HPDE6-E6E7 (cell line): ENCODE measurements around the gene COL4A2.
"Not testable (repeated sequence)": the region's sequence is repeated elsewhere in the genome, so short reads cannot be mapped to it uniquely, and the experiment has no call there.

Source experiments
- DNase-seq: peaks from one replicate; pipeline ENCODE4 v3.0.0; 2011; ENCODE audit warnings: missing footprints; ENCODE audit errors: extremely low spot score

COL4A2 gene

DNA sequence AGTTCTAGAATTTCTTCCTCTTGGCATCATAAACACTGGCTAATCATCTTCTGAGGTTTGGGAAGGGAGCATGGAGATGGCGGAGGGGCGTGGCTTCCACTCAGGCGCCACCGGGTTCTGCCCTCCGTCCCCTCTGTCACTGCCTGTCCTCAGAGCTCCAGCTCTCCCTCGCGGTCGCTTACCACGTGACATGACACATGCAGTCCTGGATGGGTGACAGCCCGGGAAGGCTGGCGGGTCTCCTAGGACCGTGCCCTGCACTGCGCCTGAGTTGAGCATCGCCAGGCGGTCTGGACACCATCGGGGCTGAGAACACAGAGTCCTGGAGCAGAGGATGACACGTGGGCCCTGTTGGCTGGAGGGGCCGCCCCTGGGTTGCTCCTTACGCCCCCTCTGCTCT is 131.1 kb downstream of the COL4A2 start:
- no peak for DNase-seq

DNA sequence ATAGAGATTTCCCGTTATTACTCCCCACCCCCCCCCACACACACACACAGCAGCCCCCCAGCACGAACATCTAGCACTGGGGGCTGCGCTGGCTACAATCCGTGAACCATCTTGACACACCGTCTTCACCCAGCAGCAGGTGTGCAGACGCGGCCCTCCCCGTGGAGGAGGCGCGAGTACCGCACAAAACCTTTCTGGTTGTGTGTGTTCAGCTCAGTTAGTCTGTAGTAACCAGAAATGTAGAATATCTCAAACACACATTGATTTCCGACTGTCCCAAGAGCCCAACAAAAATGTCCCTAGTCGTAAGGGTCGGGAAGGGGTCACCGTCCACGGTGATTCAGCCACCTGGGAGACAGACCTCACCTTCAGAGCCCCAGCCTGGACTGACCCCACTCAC is 131.7 kb downstream of the COL4A2 start:
- no peak for DNase-seq

DNA sequence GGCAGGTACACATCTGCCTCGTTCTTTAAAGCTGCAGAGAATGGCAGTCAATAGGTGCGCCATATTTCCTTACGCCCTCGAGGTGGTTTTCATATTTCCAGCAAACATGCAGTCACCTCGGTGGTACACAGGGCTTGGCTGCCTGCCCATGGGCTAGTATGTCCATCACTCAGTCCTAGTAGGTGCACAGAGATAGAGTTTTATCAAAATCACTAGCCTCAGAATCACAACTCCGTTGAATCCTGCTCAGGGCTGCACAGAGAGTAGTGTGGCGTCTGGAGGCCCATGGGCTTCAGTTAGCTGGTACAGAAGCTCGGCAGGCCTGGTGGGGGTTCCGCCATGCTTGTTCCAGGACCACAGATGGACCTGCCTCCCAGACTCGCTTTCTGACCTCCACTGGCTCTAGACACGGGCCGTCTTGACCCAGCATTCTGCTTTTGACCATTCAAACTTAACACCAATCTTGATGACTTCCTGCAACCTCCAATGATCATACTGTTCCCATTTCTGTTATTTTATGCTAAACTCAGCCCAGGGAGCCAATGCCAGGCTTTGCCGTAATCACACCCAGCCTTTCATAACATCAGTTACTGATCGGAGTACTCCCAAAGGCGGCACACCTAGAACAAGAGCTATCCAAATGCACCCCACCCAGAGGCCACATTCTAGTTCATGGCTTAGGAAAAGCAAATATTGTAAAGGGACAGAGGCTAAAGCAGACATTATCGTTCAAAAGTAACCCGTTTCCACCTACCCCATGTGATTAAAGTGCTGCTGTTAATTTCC is 134.1 kb downstream of the COL4A2 start:
- DNase-seq: no peak

DNA sequence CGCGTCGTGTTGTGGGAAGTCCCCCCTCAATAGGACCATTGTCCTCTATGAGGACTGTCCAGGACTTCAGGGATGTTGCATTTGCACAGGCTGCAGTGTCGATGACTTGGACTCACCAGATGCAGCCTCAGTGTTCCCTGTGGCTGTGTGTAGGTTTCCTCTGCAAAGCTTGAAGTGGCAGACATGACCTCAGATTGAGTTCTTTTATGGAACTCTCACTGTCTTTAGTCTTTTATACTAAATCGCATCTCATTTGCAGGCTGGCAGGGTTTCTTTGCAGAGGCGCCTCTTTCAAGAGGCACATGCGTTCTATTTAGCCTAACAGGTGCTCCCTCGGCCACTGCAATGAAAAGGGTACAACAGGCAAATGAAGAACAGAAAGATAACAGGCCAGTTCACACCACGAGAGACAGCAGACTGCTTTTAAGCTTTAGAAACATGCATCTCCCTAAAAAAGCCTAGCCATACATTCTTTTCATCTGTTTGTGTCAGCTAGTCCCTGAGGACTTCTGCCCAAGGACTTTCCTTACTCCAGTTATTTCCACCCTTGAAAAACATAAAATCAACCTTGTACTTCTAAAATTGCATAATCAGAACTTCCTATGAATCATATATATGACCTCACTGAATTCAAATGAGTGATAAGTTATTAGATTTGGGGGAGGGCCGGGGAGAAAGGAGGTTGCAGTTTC is 136.0 kb downstream of the COL4A2 start:
- DNase-seq: peak; percentile 40

DNA sequence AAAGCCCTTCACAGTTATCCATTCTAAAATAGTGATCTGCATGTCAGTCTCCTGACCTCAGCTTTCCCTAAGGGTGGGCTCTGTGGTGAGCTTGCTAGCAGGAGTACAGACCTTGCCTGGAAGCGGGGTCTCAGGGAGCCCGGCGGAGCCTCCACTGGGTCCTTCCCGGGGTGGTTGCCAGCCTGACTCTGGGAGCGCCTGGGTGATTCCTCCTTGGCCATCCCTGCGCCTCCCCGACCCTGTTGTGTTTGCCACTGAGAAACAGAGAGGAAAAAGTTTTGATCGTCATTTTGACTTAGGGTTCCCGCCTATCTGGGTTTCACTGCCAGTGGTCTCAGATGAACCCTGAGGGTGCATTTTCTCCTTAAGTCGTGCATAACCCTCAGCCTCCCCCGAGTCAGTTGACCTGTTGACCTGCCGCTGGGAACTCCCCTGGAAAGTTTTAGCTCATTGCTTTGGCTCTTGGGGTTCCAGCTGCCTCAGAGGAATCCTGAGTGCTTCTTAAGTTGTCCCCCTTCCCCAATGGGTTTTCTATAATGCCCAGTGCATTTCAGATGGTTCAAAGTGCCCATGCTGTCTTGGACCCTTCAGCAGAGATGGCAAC is 136.6 kb downstream of the COL4A2 start:
- no peak for DNase-seq

DNA sequence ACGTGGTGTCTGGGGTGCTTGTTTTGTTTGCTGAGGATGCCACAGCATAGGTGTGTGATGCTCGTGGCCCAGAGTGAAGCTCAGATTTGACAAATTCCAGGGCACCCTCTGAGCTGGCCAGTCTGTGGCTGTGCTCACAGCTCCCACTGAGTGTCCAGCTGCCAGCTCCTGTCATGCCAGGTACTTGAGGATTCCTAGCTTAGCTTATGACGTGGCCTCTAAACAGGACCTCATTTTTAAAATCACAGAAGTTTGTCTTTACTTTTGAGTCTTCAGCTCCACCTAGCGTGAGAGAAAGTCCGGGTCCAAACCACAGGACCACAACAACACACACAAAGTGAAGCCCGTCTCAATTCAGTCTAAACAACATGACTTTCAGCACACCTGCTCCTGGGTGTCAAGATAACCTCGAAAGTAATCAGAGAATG is 137.2 kb downstream of the COL4A2 start:
- DNase-seq: no peak

DNA sequence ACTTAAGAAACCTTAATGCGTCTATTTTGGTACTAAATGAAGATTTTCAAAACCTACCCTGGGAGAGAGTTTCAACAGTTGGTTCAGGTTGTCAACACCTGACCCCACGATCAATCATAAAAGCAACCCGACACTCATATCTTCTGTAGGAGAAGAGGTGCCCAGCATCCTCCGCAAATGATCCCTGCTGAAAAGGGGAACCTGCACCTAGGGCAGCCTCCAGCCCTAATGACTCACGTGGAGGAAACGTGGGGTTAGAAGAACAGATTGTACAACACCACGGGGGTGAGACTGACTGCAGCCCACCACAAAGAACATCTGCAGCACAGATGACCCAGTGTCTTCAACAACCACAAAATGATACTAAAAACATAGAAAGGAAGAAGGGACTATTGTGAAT is 138.1 kb downstream of the COL4A2 start:
- no peak for DNase-seq

DNA sequence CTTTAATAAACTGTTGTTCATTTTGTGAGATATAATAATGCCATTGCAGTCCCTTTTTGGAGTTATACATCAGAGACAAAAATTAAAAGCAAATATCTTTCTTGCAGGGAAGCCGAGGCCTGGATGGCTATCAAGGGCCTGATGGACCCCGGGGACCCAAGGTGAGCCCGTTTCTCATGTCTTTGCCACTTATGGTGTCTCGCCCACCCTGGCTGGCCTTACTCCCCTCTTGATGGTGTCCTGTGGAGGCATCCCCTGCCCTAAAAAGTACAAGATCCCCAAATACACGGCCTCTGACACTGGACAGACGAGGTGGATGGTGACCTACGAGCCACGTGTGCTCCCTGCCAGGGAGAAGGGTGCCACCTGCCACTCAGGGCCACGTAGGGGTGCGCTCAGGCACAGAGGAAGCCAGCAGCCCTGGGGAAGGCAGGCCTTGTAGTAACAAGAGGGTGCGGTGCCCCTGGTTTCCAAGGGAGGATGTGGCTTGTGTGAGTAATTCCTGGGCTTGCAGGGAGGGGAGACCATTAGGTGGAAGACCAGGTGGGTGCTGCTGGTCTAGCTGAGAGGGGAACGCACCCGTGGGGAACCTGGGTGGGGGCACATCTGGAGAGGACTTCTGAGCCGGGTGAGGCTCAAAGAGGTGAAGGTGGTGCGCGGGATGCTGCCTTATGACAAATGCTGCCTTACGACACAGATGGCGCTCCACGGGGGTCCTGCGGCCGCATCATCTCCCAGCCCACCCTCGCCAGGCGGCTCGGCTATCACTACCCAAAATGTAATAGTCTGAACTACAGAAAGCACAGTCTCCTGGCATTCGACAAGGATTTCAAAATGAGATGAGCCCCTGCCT is 138.9 kb downstream of the COL4A2 start:
- no peak for DNase-seq

DNA sequence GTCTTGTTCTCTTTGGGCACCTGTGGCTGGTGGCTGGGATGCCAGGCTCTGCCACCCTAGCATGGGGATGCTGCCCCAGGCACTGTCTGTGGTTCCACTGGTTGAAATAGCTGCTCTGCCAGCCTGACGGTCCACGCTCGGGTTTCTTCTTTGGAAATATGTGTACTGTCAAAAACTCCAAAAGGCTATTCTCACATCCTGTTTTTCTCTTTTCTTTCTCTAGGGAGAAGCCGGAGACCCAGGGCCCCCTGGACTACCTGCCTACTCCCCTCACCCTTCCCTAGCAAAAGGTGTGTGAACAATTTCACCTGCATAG is 139.4 kb downstream of the COL4A2 start:
- DNase-seq: no peak

DNA sequence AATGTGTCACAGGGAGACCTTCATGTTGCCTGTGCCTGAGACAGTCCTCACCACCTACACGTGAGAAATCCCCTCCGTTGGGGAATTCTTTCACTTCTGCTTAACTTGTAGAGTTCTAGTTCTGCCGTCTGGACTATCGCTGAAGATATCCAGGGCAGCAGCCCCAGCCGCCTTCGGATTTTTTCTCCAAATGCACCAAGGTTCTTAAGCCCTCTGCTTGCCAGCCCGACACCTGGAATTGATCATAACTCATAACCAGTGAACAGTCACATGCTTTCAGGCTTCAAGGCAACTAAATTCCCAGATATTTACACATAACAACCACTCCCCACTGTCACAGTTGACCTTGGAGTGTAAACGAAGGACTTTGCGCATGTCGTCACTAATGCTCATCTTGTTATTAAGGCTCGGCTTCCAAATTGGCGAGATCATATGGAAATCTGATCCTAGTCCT is 140.0 kb downstream of the COL4A2 start:
- no peak for DNase-seq

DNA sequence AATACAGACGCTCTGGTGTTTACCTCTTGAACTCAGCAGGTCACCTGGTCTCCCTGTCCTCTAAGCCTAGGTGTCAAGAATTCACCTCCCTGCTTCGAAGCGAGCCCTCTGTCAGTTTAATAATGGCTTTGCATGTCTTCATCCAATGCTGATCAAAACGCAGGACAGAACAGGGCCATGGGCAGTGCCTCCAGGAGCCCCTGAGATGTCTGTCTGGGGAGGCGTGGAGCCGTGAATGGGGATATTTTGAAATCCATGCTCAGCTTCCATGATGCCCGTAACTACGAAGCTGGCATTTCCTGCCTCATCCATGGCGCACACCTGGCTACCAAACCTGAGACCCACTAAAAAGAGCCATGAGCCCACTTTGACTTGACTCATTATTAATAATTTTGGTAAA is 140.7 kb downstream of the COL4A2 start:
- no peak for DNase-seq

DNA sequence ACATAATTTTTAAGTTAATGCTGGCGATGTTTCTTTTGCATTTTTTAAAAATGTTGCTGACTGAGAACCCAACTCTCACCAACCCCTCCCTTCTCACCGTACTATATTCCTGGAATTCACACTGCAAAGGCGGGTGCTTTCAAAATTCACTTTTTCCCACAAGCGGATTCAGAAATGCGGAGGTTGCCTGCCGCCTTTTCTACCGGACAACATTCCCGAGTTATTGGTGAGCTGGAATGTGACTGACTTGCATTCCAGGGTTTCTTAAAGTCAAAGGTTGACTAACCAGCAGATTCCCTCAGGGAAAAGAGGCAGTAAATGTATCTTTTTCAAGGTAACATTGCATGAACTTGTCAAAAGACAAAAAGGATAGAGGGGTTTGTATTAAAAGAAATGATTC is 141.1 kb downstream of the COL4A2 start:
- peak; percentile 61 for DNase-seq

DNA sequence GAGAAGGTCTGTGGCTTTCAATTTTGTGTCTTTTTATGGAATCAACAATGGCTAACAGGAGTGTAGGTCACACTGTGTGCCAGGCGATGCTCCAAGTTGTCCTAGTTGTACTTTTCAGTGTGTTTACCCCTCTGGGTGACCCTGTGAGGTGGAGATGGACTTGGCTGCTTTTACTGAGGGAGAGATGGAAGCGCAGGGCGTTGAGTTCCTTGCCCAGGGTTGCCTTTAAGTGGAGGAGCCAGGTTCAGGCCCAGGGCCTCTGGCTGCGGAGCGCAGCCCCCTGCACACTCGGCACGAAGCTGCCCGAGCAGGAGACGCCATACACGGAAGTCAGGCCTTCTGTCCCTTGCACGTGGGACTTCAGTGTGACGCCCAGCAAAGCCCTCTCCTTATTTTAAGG is 141.6 kb downstream of the COL4A2 start:
- no peak for DNase-seq

DNA sequence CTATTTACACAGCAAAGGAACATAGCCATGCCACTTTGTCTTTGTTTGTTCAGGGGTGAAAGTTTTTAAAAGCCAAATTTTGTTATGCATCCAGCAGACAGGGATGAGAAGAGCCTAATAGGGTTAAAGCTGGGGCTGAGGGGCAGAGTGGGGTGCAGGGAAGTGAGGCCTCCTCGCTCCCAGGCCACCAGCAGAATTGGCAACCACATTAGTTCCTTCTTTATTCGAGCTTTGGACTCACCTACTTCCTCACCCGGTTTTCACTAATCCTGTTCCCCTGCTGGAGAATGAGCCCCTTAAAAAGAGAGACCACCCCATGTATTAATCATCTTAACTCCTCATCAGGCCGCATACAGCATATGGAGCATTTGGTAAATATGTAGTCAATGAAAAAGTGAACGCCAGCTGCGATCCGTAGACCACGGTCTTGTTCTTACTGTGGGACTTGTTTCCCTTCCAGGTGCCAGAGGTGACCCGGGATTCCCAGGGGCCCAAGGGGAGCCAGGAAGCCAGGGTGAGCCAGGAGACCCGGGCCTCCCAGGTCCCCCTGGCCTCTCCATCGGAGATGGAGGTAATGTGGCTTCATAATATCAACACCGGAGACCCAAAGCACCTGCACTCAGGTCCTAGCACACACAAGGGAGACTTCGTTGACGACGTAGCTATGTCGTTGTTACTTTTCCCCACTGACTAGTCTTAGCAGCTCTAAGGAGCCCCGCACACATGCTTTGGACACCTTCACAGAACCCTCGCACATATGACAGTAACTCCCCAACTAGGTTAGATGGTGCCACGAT is 142.3 kb downstream of the COL4A2 start:
- DNase-seq: no peak

DNA sequence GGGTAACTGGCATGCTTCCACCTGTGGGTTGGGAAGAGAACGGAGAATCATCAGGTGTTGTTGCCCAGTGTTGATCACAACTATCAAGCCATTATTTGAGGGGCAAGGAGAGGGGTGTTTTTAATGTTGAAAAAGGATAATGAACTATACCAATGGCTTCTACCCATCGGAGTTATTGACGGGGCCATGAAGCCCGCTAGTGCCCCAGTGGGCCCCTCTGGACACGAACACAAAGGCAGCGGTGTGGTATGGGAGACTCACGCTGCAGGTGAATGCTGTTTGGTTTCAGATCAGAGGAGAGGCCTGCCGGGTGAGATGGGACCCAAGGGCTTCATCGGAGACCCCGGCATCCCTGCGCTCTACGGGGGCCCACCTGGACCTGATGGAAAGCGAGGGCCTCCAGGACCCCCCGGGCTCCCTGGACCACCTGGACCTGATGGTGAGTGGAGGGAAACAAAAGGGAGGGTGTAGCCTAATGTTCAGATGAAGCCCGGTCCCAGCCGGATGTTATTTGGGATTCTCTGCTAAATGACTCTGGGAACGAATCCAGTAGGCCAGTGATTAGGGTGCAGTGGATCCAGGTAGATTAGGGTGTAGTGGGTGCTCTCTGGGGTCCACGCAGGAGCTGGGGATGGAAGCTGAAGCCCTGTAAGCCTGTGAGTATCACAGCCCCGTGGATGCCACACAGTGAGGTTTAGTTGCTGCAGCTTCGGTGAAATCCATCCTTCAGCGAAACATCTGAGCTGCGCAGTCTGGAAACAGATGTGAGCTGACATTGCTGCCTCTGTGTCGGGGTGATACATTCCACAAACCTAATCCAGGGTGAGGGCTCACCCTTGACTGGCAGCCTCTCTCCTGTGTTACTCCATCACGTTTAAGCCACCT is 143.2 kb downstream of the COL4A2 start:
- no peak for DNase-seq

DNA sequence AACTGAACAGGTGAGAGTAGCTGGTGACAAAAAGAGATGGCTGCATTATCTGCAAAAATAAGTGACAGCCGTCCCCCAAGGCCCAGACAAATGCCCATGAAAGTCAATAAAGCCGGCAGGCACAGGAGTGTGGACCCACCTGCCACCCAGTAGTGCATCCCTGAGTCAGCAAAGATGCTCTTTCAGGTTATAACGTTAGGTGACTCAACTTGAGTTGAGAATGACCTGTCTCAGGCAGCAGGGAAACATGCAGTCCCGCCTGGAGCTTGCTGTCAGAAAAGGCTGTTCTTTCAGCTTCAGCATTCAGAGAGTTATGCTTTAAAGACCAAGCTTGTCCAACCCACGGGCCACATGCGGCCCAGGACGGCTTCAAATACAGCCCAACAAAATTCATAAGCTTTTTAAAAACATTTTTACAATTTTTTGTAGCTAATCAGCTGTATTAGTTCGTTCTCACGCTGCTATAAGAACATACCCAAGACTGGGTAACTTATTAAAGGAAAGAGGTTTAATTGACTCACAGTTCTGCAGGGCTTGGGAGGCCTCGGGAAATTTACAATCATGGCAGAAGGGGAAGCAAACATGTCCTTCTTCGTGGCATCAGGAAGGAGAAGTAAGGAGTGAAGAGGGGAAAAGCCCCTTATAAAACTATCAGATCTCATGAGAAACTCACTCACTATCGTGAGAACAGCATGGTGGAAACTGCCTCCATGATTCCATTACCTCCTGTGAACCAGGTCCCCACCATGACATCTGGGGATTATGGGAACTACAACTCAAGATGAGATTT is 144.1 kb downstream of the COL4A2 start:
- no peak for DNase-seq

DNA sequence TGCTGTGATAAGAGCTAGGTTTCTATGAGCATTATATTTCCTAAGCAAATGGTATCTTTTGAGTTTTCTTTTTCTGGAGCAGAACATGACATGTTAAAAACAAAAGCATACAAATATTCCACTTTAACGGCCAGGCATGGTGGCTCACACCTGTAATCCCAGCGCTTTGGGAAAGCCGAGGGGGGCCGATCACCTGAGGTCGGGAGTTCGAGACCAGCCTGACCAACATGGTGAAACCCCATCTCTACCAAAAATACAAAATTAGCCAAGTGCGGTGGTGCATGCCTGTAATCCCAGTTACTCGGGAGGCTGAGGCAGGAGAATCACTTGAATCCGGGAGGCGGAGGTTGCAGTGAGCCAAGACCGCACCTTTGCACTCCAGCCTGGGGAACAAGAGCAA is 146.0 kb downstream of the COL4A2 start:
- DNase-seq: not testable (repeated sequence)

DNA sequence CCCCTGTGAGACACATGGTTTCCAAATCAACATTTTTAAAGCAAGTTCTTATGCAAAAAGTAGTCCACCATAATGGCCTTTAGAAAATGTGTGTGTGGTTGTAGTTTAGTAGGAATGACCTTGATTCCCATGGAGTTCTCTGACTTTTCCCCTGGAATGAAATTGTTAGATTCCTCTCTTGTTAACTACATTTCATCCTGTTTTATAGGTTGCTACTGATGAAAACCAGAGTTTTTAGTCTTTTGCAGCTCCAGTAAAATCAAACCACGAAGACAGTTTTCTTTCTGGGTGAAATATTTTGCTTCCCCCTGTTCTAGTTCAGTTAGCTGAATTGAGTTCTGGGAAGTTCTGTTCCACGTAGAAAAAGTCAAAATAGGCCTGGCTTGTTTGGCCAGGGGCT is 146.7 kb downstream of the COL4A2 start:
- DNase-seq: no peak

DNA sequence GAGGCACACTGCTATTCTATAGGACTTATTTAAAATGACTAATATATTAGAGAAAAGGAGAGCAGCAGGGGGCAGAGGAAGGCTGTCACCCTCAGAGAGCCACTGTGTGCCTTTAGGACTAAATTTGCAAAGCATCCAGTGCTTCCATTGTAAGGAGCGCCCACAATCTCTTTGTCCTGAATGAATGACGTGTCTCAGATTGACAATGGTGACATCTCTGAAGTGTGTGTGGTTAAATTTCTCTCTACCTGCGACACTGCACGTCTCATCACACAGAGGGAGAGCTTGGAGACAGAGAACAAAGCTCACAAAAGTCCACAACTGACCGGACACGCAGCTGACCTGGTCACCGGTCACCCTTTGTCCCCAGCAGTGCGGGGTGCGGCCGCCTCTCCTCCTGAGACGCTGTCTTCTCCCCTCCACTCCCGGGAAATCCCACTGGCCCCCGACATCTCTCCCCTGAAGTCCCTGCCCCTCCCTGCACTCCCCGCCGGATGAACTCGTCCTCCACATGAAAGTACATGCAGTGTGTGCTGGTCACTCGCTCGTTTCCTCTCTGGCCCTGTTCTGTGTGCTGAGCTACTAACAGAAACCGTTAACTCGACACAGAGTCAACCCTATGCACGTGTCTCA is 147.3 kb downstream of the COL4A2 start:
- no peak for DNase-seq
